ENCODE measurements around the gene CHKA.

Gene CHKA

GRCh38 chr11:68053117-68053516 is 68.1 kb downstream of the CHKA start:
- Histone ChIP-seq H3K36me3 (ENCODE audit: control insufficient read depth, insufficient read depth, low read length) (peaks cover 4% of the 10 kb centered on the region), H3K4me3 (ENCODE audit: low read length) (no peak overlapping the region), H2AK5ac (ENCODE audit: low read length) (no peak overlapping the region), H2BK5ac (ENCODE audit: low read length) (no peak overlapping the region), H3K79me1 (ENCODE audit: low read length) (no peaks in the 10 kb centered on the region), H2BK120ac (ENCODE audit: low read depth, low read length) (no peak overlapping the region), H3K27ac (ENCODE audit: low read depth, low read length) (no peak overlapping the region), H3K9ac (ENCODE audit: low read length) (no peak overlapping the region), H3K56ac (ENCODE audit: low read length) (no peak overlapping the region), H4K5ac (ENCODE audit: low read length) (no peak overlapping the region), H3K18ac (ENCODE audit: low read length) (no peak overlapping the region), H4K8ac (ENCODE audit: low read depth, low read length) (no peak overlapping the region), H3K4me1 (ENCODE audit: control insufficient read depth, low read depth, low read length) (no peaks in the 10 kb centered on the region), H2BK15ac (replicated peaks; ENCODE audit: low read depth) (no peak overlapping the region), H3K4ac (ENCODE audit: low read depth, low read length) (no peak overlapping the region), H3K27me3 (ENCODE audit: insufficient read depth, low read length, poor library complexity) (no peaks in the 10 kb centered on the region), H3K79me2 (ENCODE audit: control insufficient read depth, insufficient read depth, low read length) (no peaks in the 10 kb centered on the region), H3K4me2 (ENCODE audit: low read length) (no peak overlapping the region), H3K23ac (ENCODE audit: low read length) (no peak overlapping the region)
- WGBS (ENCODE audit: extremely low coverage, insufficient coverage, low lambda C conversion rate) = no CpG with 5 or more reads among the region's 9 CpGs
- DNase-seq = peak; percentile 26

GRCh38 chr11:68052137-68052873 is 68.9 kb downstream of the CHKA start:
- Histone ChIP-seq H3K4me1 (ENCODE audit: control insufficient read depth, low read depth, low read length) (no peaks in the 10 kb centered on the region), H3K79me1 (ENCODE audit: low read length) (no peaks in the 10 kb centered on the region), H3K4me2 (ENCODE audit: low read length) (no peak overlapping the region), H3K4me3 (ENCODE audit: low read length) (no peak overlapping the region), H2AK5ac (ENCODE audit: low read length) (no peak overlapping the region), H3K4ac (ENCODE audit: low read depth, low read length) (no peak overlapping the region), H3K9ac (ENCODE audit: low read length) (no peak overlapping the region), H4K8ac (ENCODE audit: low read depth, low read length) (no peak overlapping the region), H4K5ac (ENCODE audit: low read length) (no peak overlapping the region), H2BK120ac (ENCODE audit: low read depth, low read length) (no peak overlapping the region), H3K36me3 (ENCODE audit: control insufficient read depth, insufficient read depth, low read length) (peaks cover 4% of the 10 kb centered on the region), H3K27me3 (ENCODE audit: insufficient read depth, low read length, poor library complexity) (no peaks in the 10 kb centered on the region), H3K79me2 (ENCODE audit: control insufficient read depth, insufficient read depth, low read length) (no peaks in the 10 kb centered on the region), H3K56ac (ENCODE audit: low read length) (no peak overlapping the region), H3K18ac (ENCODE audit: low read length) (no peak overlapping the region), H2BK15ac (replicated peaks; ENCODE audit: low read depth) (no peak overlapping the region), H3K27ac (ENCODE audit: low read depth, low read length) (no peak overlapping the region), H3K23ac (ENCODE audit: low read length) (no peak overlapping the region), H2BK5ac (ENCODE audit: low read length) (no peak overlapping the region)
- DNase-seq = no peak
- no CpG with 5 or more reads among the region's 15 CpGs for WGBS (ENCODE audit: extremely low coverage, insufficient coverage, low lambda C conversion rate)

- H3K23ac ChIP-seq (ENCODE audit: low read length) = no peak overlapping the region
- no CpG with 5 or more reads among the region's 14 CpGs for WGBS (ENCODE audit: extremely low coverage, insufficient coverage, low lambda C conversion rate)
- H3K27me3 ChIP-seq (ENCODE audit: insufficient read depth, low read length, poor library complexity) = no peaks in the 10 kb centered on the region
- no peak overlapping the region for H3K4me2 ChIP-seq (ENCODE audit: low read length)
- no peaks in the 10 kb centered on the region for H3K4me1 ChIP-seq (ENCODE audit: control insufficient read depth, low read depth, low read length)
- H3K27ac ChIP-seq (ENCODE audit: low read depth, low read length) = no peak overlapping the region
- H3K36me3 ChIP-seq (ENCODE audit: control insufficient read depth, insufficient read depth, low read length) = peaks cover 4% of the 10 kb centered on the region
- H3K79me2 ChIP-seq (ENCODE audit: control insufficient read depth, insufficient read depth, low read length) = no peaks in the 10 kb centered on the region
- H4K5ac ChIP-seq (ENCODE audit: low read length) = no peak overlapping the region
- H3K79me1 ChIP-seq (ENCODE audit: low read length) = no peaks in the 10 kb centered on the region
- H3K56ac ChIP-seq (ENCODE audit: low read length) = no peak overlapping the region
- H4K8ac ChIP-seq (ENCODE audit: low read depth, low read length) = no peak overlapping the region
- no peak overlapping the region for H3K18ac ChIP-seq (ENCODE audit: low read length)
- H2BK120ac ChIP-seq (ENCODE audit: low read depth, low read length) = no peak overlapping the region
- no peak overlapping the region for H3K4me3 ChIP-seq (ENCODE audit: low read length)
- peak; percentile 23 for DNase-seq
- no peak overlapping the region for H2BK5ac ChIP-seq (ENCODE audit: low read length)
- H3K4ac ChIP-seq (ENCODE audit: low read depth, low read length) = no peak overlapping the region
- no peak overlapping the region for H2AK5ac ChIP-seq (ENCODE audit: low read length)
- H2BK15ac ChIP-seq (replicated peaks; ENCODE audit: low read depth) = no peak overlapping the region
- no peak overlapping the region for H3K9ac ChIP-seq (ENCODE audit: low read length)
Observed at GRCh38 chr11:68051191-68052136, 69.7 kb downstream of the CHKA start.

GRCh38 chr11:68050371-68050841 is 70.8 kb downstream of the CHKA start:
- Histone ChIP-seq H3K18ac (ENCODE audit: low read length) (no peak overlapping the region), H3K79me2 (ENCODE audit: control insufficient read depth, insufficient read depth, low read length) (no peaks in the 10 kb centered on the region), H3K9ac (ENCODE audit: low read length) (no peak overlapping the region), H3K23ac (ENCODE audit: low read length) (no peak overlapping the region), H2AK5ac (ENCODE audit: low read length) (no peak overlapping the region), H3K4me3 (ENCODE audit: low read length) (no peak overlapping the region), H4K5ac (ENCODE audit: low read length) (no peak overlapping the region), H3K36me3 (ENCODE audit: control insufficient read depth, insufficient read depth, low read length) (peaks cover 3% of the 10 kb centered on the region), H2BK15ac (replicated peaks; ENCODE audit: low read depth) (no peak overlapping the region), H2BK120ac (ENCODE audit: low read depth, low read length) (no peak overlapping the region), H3K56ac (ENCODE audit: low read length) (no peak overlapping the region), H3K79me1 (ENCODE audit: low read length) (no peaks in the 10 kb centered on the region), H3K27ac (ENCODE audit: low read depth, low read length) (no peak overlapping the region), H2BK5ac (ENCODE audit: low read length) (no peak overlapping the region), H3K4me1 (ENCODE audit: control insufficient read depth, low read depth, low read length) (no peaks in the 10 kb centered on the region), H3K4me2 (ENCODE audit: low read length) (no peak overlapping the region), H4K8ac (ENCODE audit: low read depth, low read length) (no peak overlapping the region), H3K27me3 (ENCODE audit: insufficient read depth, low read length, poor library complexity) (no peaks in the 10 kb centered on the region), H3K4ac (ENCODE audit: low read depth, low read length) (no peak overlapping the region)
- WGBS (ENCODE audit: extremely low coverage, insufficient coverage, low lambda C conversion rate) = no CpG with 5 or more reads among the region's 18 CpGs
- no peak for DNase-seq

GRCh38 chr11:68049509-68050370 is 71.4 kb downstream of the CHKA start:
- Histone ChIP-seq H3K18ac (ENCODE audit: low read length) (no peak overlapping the region), H3K4me3 (ENCODE audit: low read length) (no peak overlapping the region), H3K4me1 (ENCODE audit: control insufficient read depth, low read depth, low read length) (no peaks in the 10 kb centered on the region), H2BK15ac (replicated peaks; ENCODE audit: low read depth) (no peak overlapping the region), H3K36me3 (ENCODE audit: control insufficient read depth, insufficient read depth, low read length) (peaks cover 3% of the 10 kb centered on the region), H3K79me2 (ENCODE audit: control insufficient read depth, insufficient read depth, low read length) (no peaks in the 10 kb centered on the region), H2AK5ac (ENCODE audit: low read length) (no peak overlapping the region), H2BK120ac (ENCODE audit: low read depth, low read length) (no peak overlapping the region), H3K79me1 (ENCODE audit: low read length) (no peaks in the 10 kb centered on the region), H3K9ac (ENCODE audit: low read length) (no peak overlapping the region), H3K4me2 (ENCODE audit: low read length) (no peak overlapping the region), H3K27me3 (ENCODE audit: insufficient read depth, low read length, poor library complexity) (no peaks in the 10 kb centered on the region), H4K5ac (ENCODE audit: low read length) (no peak overlapping the region), H2BK5ac (ENCODE audit: low read length) (no peak overlapping the region), H3K4ac (ENCODE audit: low read depth, low read length) (no peak overlapping the region), H3K23ac (ENCODE audit: low read length) (no peak overlapping the region), H3K56ac (ENCODE audit: low read length) (no peak overlapping the region), H4K8ac (ENCODE audit: low read depth, low read length) (no peak overlapping the region), H3K27ac (ENCODE audit: low read depth, low read length) (no peak overlapping the region)
- DNase-seq = no peak
- no CpG with 5 or more reads among the region's 40 CpGs for WGBS (ENCODE audit: extremely low coverage, insufficient coverage, low lambda C conversion rate)

Measured in mesendoderm (in vitro differentiated cells).